PFSK-1 (cell line): ENCODE measurements around the gene TAOK2.

Source experiments
- FOXP2 ChIP-seq: optimal IDR thresholded peaks from 2 replicates; pipeline ENCODE3; 2011; ENCODE audit warnings: borderline replicate concordance, control low read depth, inconsistent platforms; ENCODE audit not compliant: insufficient read depth; ENCODE audit errors: extremely low read length, extremely low read depth
- POLR2AphosphoS5 ChIP-seq: IDR thresholded peaks from 2 replicates; pipeline ENCODE4 v1.6.1; 2012; ENCODE audit warnings: low read depth, mild to moderate bottlenecking, control low read depth, low read length, moderate library complexity
- SIN3A ChIP-seq: IDR thresholded peaks from 2 replicates; pipeline ENCODE4 v1.6.1; 2012; ENCODE audit warnings: mild to moderate bottlenecking, low read length, moderate library complexity, borderline replicate concordance; ENCODE audit not compliant: insufficient read depth
- TAF1 ChIP-seq: IDR thresholded peaks from 2 replicates; pipeline ENCODE4 v1.6.1; 2012; ENCODE audit warnings: low read length, control low read depth, borderline replicate concordance; ENCODE audit not compliant: insufficient read depth
- TF ChIP-seq, protein P1 (sequence below), 2 experiments: IDR thresholded peaks; 2 replicates each; pipeline versions ENCODE4 v1.6.1 to v1.8.0; 2011 to 2012; ENCODE audit warnings: low read depth in 2 of 2, low read length in 2 of 2, control low read depth in 1 of 2, inconsistent platforms in 1 of 2, mild to moderate bottlenecking in 1 of 2, moderate library complexity in 1 of 2; ENCODE audit not compliant: insufficient read depth in 1 of 2

Gene TAOK2

DNA sequence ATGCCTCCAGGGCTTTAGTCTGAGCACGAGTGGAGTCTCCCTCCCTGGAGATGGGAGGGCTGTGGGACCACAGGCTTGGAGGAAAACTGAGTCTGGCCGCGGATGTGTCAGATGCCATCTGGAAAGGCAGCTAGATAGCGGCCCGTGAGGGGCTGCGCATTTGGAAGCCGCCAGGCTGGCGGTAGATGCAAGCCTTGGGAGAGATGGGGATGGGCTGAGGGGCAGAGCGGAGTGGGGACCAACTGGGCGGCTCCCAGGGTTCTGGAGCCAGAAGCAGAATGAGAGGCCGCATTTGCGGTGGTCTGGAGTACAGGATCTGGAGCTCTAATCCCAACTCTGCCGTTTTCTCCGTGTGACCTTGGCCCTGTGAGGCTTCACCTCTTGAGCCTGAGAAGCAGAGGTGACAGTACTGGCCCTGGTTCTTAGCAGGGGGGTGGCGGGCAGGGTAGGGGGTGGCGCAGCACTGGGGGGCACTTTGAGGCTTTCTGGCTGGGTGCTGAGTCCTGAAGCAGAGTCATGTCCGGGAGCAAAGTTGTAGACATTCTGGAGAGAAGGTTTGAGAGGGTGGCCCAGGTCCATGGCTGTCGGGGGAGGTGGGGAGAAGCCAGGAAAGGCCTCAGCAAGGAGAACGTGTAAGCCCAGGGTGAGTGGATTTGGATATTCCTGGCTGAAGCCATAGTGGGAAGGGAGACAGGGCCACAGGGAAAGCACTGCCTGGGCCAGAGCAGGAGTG is 29.1 kb downstream of the TAOK2 start:
- TF ChIP-seq, protein P1, sequence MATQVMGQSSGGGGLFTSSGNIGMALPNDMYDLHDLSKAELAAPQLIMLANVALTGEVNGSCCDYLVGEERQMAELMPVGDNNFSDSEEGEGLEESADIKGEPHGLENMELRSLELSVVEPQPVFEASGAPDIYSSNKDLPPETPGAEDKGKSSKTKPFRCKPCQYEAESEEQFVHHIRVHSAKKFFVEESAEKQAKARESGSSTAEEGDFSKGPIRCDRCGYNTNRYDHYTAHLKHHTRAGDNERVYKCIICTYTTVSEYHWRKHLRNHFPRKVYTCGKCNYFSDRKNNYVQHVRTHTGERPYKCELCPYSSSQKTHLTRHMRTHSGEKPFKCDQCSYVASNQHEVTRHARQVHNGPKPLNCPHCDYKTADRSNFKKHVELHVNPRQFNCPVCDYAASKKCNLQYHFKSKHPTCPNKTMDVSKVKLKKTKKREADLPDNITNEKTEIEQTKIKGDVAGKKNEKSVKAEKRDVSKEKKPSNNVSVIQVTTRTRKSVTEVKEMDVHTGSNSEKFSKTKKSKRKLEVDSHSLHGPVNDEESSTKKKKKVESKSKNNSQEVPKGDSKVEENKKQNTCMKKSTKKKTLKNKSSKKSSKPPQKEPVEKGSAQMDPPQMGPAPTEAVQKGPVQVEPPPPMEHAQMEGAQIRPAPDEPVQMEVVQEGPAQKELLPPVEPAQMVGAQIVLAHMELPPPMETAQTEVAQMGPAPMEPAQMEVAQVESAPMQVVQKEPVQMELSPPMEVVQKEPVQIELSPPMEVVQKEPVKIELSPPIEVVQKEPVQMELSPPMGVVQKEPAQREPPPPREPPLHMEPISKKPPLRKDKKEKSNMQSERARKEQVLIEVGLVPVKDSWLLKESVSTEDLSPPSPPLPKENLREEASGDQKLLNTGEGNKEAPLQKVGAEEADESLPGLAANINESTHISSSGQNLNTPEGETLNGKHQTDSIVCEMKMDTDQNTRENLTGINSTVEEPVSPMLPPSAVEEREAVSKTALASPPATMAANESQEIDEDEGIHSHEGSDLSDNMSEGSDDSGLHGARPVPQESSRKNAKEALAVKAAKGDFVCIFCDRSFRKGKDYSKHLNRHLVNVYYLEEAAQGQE (IDR thresholded peaks at IDR 0.05; ENCODE audit: insufficient read depth in 1 of 2, low read depth in 2 of 2, low read length in 2 of 2), result no peak
- TF ChIP-seq FOXP2 (no peak), POLR2AphosphoS5 (no peak), TAF1 (no peak), SIN3A (no peak)

DNA sequence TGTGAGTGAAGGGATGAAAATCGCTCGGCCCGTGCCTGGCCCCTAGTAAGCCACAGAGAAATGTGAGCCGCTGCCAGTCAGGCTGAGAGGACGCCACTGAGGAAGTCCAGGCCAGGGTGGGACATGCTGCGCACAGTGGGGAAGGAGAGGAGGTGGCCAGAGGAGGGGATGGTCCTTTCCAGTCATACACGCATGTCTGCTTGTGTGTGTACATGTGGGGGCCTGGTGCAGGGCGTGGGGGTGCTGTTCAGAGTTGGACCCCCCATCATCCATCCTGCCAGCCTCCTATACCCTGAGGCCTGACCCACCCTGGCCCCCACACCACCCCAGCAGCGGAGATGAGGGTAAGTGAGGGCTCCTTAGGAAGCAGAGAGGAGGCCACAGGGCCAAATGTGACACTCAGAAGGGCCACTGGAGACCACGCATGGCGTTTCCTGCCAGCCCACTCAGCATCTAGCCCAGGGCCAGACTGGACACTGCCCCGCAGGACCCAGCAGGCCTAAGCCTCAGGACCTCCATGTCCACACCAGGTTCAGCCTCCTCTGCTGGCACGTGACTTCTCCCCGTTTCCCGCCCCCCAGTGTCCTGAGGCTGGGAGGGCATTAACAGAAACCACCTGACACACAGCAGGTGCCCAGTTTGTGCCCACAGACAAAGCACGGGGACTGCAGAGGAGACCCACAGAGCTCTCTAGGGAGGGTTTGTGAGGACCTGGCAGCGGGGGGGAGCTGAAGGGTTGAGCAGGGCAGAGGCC is 30.2 kb downstream of the TAOK2 start:
- TF ChIP-seq FOXP2 (no peak), POLR2AphosphoS5 (no peak), TAF1 (no peak), SIN3A (no peak)
- TF ChIP-seq, protein P1 (IDR thresholded peaks at IDR 0.05; ENCODE audit: insufficient read depth in 1 of 2, low read depth in 2 of 2, low read length in 2 of 2), result no peak

DNA sequence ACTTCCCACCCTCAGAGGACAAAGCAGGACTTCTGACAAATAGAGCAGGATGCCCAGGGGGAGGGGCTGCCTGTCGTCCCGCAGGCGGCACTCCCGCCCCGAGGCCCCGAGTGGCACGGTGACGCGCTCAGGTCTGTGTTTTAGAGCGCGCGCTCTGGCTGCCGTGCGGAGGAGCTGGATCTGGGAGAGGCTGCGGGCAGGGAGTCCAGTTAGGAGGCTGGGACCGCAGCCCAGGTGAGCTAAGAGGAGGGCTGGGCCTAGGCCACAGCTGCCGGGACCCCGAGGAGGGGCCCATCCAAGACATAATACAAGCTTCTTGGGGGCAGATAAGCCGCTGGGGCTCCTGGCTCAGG is 30.7 kb downstream of the TAOK2 start:
- TF ChIP-seq TAF1, result no peak
- TF ChIP-seq SIN3A, result no peak
- no peak; the same call in 1 of the 2 replicates for TF ChIP-seq POLR2AphosphoS5

DNA sequence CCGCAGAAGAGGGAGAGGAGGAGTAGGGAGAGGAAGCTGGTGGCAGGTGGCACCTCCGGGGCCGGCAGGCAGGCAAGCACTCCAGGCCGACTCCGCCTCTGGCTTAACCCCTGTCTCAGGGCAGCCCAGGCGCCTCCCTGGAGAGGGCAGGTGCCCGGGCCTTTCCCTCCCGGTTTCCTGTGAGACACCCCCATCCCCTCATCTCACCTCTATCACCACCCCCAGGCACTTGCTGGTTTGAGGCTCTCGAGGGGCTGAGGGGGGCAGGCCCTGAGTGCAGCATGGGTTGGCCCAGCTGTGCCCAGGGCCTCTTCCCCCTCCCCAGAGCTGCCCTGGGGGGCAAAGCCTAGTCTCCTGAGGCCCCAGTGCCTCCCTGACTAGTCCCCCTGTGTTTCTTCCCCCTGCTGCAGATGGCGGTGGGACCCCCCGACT is 31.2 kb downstream of the TAOK2 start:
- TF ChIP-seq TAF1 (no peak), POLR2AphosphoS5 (no peak), SIN3A (no peak), FOXP2 (no peak)
- TF ChIP-seq, protein P1 (IDR thresholded peaks at IDR 0.05; ENCODE audit: insufficient read depth in 1 of 2, low read depth in 2 of 2, low read length in 2 of 2), result no peak

DNA sequence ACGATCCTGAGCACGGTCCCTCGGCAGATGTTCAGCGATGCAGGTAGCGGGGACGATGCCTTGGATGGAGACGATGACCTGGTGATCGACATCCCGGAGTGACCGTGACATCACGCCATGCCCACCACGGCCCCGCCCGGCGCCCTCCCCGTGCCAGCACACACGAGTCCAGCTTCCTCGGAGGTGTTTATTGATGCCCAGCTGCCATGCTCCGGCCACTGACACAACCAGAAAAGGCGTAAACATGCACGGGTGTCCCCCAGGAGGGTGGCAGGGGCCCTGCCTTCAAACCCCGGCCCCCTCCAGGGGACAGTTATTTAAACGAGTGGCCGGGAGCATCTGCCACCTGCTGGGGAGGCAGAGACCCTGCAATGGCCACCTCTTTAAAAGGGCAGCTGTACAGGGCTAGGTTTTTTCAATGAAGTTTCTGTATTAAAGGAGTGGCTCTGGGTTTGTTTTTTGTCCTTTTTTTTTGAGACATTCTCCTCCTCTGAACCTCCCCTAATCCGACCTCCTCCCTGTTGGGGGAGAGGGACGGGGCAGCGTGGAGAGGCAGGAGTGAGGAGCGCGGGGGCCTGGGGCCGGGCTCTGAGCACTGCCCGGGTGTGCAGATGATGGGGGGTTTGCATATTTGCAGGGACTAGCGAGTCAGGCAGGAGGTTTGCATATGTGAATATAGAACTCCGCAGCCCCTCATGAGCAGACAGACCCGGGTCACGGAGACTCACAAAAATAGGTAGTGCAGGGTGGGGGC is 31.9 kb downstream of the TAOK2 start:
- TF ChIP-seq POLR2AphosphoS5, result no peak
- TF ChIP-seq TAF1, result no peak
- no peak for TF ChIP-seq SIN3A
- TF ChIP-seq FOXP2, result no peak
- TF ChIP-seq, protein P1 (IDR thresholded peaks at IDR 0.05; ENCODE audit: insufficient read depth in 1 of 2, low read depth in 2 of 2, low read length in 2 of 2), result no peak
